DND-41 (cell line): ENCODE measurements around the gene LYRM2.

Experiments used
- EZH2 ChIP-seq: IDR thresholded peaks from 3 replicates; pipeline ENCODE4 v1.6.1; 2012; ENCODE audit warnings: borderline replicate concordance, low read depth, mild to moderate bottlenecking, moderate library complexity, low read length, inconsistent platforms; ENCODE audit not compliant: severe bottlenecking
- TF ChIP-seq, protein P1 (sequence below): IDR thresholded peaks from 2 replicates; pipeline ENCODE4 v1.5.1; 2012; ENCODE audit warnings: borderline replicate concordance, low read length, moderate library complexity, mild to moderate bottlenecking; ENCODE audit not compliant: poor library complexity, severe bottlenecking; ENCODE audit errors: extremely low read depth

DNA sequence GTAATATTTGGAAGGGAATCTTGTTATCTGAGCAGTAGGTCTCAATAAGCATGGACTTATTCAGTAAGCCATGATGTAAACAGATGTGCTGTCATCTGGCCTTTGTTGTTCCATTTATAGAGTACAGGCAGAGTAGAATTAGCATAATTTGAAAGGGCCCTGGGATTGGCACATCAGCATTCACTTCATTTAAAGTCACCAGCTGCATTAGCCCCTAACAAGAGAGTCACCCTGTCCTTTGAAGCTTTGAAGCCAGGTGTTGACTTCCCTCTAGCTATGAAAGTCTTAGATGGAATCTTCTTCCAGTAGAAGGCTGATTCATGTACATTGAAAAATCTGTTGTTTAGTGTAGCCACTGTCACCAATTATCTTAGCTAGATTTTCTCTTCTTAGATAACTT, 109.7 kb downstream of the LYRM2 start:
- TF ChIP-seq, protein P1, sequence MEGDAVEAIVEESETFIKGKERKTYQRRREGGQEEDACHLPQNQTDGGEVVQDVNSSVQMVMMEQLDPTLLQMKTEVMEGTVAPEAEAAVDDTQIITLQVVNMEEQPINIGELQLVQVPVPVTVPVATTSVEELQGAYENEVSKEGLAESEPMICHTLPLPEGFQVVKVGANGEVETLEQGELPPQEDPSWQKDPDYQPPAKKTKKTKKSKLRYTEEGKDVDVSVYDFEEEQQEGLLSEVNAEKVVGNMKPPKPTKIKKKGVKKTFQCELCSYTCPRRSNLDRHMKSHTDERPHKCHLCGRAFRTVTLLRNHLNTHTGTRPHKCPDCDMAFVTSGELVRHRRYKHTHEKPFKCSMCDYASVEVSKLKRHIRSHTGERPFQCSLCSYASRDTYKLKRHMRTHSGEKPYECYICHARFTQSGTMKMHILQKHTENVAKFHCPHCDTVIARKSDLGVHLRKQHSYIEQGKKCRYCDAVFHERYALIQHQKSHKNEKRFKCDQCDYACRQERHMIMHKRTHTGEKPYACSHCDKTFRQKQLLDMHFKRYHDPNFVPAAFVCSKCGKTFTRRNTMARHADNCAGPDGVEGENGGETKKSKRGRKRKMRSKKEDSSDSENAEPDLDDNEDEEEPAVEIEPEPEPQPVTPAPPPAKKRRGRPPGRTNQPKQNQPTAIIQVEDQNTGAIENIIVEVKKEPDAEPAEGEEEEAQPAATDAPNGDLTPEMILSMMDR, result no peak
- no peak for TF ChIP-seq EZH2
